Neural cell (in vitro differentiated cells): ENCODE data around the gene ELP4.

ENCODE experiments used
- POLR2AphosphoS5 ChIP-seq: IDR thresholded peaks from 2 replicates; pipeline ENCODE4 v1.6.1; 2012
- TF ChIP-seq, protein P1 (sequence below): fragments of 450-650 bp; IDR thresholded peaks from 2 replicates; pipeline ENCODE4 v1.5.1; 2014; ENCODE audit warnings: antibody characterized with exemption, mild to moderate bottlenecking, moderate library complexity; ENCODE audit not compliant: poor library complexity, severe bottlenecking

GRCh38 chr11:31804312-31805036 is 294.9 kb downstream of the ELP4 start:
- TF ChIP-seq, protein P1, sequence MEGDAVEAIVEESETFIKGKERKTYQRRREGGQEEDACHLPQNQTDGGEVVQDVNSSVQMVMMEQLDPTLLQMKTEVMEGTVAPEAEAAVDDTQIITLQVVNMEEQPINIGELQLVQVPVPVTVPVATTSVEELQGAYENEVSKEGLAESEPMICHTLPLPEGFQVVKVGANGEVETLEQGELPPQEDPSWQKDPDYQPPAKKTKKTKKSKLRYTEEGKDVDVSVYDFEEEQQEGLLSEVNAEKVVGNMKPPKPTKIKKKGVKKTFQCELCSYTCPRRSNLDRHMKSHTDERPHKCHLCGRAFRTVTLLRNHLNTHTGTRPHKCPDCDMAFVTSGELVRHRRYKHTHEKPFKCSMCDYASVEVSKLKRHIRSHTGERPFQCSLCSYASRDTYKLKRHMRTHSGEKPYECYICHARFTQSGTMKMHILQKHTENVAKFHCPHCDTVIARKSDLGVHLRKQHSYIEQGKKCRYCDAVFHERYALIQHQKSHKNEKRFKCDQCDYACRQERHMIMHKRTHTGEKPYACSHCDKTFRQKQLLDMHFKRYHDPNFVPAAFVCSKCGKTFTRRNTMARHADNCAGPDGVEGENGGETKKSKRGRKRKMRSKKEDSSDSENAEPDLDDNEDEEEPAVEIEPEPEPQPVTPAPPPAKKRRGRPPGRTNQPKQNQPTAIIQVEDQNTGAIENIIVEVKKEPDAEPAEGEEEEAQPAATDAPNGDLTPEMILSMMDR, result no peak
- no peak for TF ChIP-seq POLR2AphosphoS5
